H1 (cell line): ENCODE measurements around the gene BRSK2. TPM values are rescaled to one million over a fixed set of nuclear protein-coding genes. Genes with fewer than 3 reads are reported as not detected.

Source experiments
- BRCA1 ChIP-seq: IDR thresholded peaks from 2 replicates; pipeline ENCODE4 v1.6.1; 2012; ENCODE audit warnings: low read depth, low read length, improper control_type of control experiment
- POLR2A ChIP-seq, 2 experiments: IDR thresholded peaks; 1 replicate in 1 of 2; 2 replicates in 1 of 2; pipeline ENCODE4 v1.6.1; 2011; ENCODE audit warnings: low read depth in 2 of 2, low read length in 2 of 2, mild to moderate bottlenecking in 2 of 2; ENCODE audit errors: control extremely low read depth in 1 of 2
- RAD21 ChIP-seq, 2 experiments: IDR thresholded peaks in 1 of 2; conservative IDR thresholded peaks in 1 of 2; 2 replicates each; pipeline ENCODE4 v1.6.1; 2011; ENCODE audit warnings: low read depth in 2 of 2, low read length in 2 of 2, improper control_type of control experiment in 1 of 2, inconsistent platforms in 1 of 2, mild to moderate bottlenecking in 1 of 2, moderate library complexity in 1 of 2
- SP2 ChIP-seq: IDR thresholded peaks from 2 replicates; pipeline ENCODE4 v1.6.1; 2012; ENCODE audit warnings: mild to moderate bottlenecking, low read length, inconsistent platforms
- SRF ChIP-seq: IDR thresholded peaks from 2 replicates; pipeline ENCODE4 v1.6.1; 2011; ENCODE audit warnings: mild to moderate bottlenecking, low read depth, low read length, moderate library complexity
- TAF7 ChIP-seq: optimal IDR thresholded peaks from 2 replicates; pipeline ENCODE3; 2011; ENCODE audit warnings: low read depth, mild to moderate bottlenecking, inconsistent platforms, low read length, moderate library complexity, borderline replicate concordance
- polyA plus RNA-seq, 7 experiments: library from polyadenylated mRNA; depleted of rRNA in 3 of 7; stranded (reverse) in 5 of 7; unstranded in 2 of 7; fragments of >200 nt in 5 of 7; fragments of 200-250 nt in 2 of 7; gene quantifications; 1 replicate in 5 of 7; 2 replicates in 1 of 7; 4 replicates in 1 of 7; pipeline versions ENCODE4 v1.2.1 to v1.2.3, GENCODE V29; 2011 to 2013; ENCODE audit warnings: missing spikeins in 2 of 7, mixed read lengths in 2 of 7
- total RNA-seq: library from RNA; stranded (reverse); fragmentation: NEBNext Ultra II Directional; extraction: Animal tissue kit (Norgen Biotek cat#: 25700); gene quantifications from 2 replicates; pipeline ENCODE4 v1.2.1, GENCODE V29; 2021

The BRSK2 gene
- total and polyA plus RNA-seq, 2 of the 8 experiments (the other 6 are each of a cell fraction or from before 2014, with no cell fraction given) = 17.3 to 27.1 TPM

DNA sequence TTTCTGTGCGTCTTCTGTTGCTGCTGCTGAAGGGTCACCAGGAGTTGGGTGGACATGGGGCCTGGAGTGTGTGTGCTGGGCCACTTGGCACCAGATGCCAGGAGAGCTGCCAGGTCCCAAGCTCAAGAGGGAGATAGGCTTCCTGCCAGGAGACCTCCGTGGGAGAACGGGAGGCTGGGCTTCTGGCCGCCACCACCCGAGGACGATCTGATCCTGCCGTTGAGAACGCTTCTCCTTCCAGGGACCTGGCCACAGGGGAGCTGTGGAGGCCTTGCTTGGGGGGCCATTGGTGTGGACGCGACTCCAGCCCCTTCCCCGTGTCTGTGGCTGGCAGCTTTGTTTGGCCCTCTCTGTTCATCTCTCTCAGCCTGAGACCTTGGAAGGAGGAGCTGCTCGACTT, 2.4 kb downstream of the BRSK2 start (continued):
- TF ChIP-seq TAF7 (no peak), POLR2A (IDR thresholded peaks at IDR 0.05; ENCODE audit: control extremely low read depth in 1 of 2, low read depth in 2 of 2, low read length in 2 of 2) (no peak), RAD21 (IDR thresholded peaks at IDR 0.05 in 1 of 2, conservative IDR thresholded peaks at IDR 0.05 in 1 of 2; ENCODE audit: low read depth in 2 of 2, low read length in 2 of 2) (no peak), SRF (no peak), SP2 (no peak), BRCA1 (no peak)
- TF ChIP-seq, all 59 proteins: peak for 0
